MM.1S (cell line): ENCODE measurements around the gene MMP15.

Source experiments
- DNase-seq: peaks from one replicate; pipeline ENCODE4 v3.0.0-alpha.2; 2015
- H2AFZ ChIP-seq: fragments of 300-600 bp; sonication (generic); 2 replicates; pipeline ENCODE4 v1.6.0; 2016; ENCODE audit warnings: antibody characterized with exemption, low read length
- H3F3A ChIP-seq: fragments of 300-600 bp; sonication (generic); 2 replicates; pipeline ENCODE4 v1.6.1; 2016; ENCODE audit warnings: mild to moderate bottlenecking, antibody characterized with exemption, low read length, moderate library complexity, mixed read lengths; ENCODE audit not compliant: insufficient read depth
- H3K27ac ChIP-seq: fragments of 300-600 bp; sonication (generic); 2 replicates; pipeline ENCODE4 v1.5.1; 2016; ENCODE audit warnings: mild to moderate bottlenecking, low read length
- H3K27me3 ChIP-seq: fragments of 300-600 bp; sonication (generic); replicated peaks from 2 replicates; pipeline ENCODE4 v1.6.0; 2016; ENCODE audit warnings: low read length; ENCODE audit not compliant: insufficient read depth
- H3K36me3 ChIP-seq: fragments of 300-600 bp; sonication (generic); replicated peaks from 2 replicates; pipeline ENCODE4 v1.6.1; 2016; ENCODE audit warnings: mild to moderate bottlenecking, low read length, mixed read lengths; ENCODE audit not compliant: insufficient read depth
- H3K4me1 ChIP-seq: fragments of 300-600 bp; sonication (generic); 2 replicates; pipeline ENCODE4 v1.6.1; 2016; ENCODE audit warnings: low read length, mixed read lengths
- H3K4me2 ChIP-seq: fragments of 300-600 bp; sonication (generic); 2 replicates; pipeline ENCODE4 v1.6.0; 2016; ENCODE audit warnings: low read depth, low read length
- H3K4me3 ChIP-seq: fragments of 300-600 bp; sonication (generic); 2 replicates; pipeline ENCODE4 v1.5.1; 2016; ENCODE audit warnings: low read length, mixed read lengths
- H3K79me2 ChIP-seq: fragments of 300-600 bp; sonication (generic); 2 replicates; pipeline ENCODE4 v1.6.1; 2016; ENCODE audit warnings: mixed run types, low read length, mixed read lengths
- H3K9ac ChIP-seq: fragments of 300-600 bp; sonication (generic); 2 replicates; pipeline ENCODE4 v1.6.1; 2016; ENCODE audit warnings: low read length, mixed read lengths
- H3K9me2 ChIP-seq: fragments of 300-600 bp; sonication (generic); replicated peaks from 2 replicates; pipeline ENCODE4 v1.6.1; 2016; ENCODE audit warnings: mild to moderate bottlenecking, low read length, mixed read lengths; ENCODE audit not compliant: insufficient read depth
- H3K9me3 ChIP-seq: fragments of 300-600 bp; sonication (generic); replicated peaks from 2 replicates; pipeline ENCODE4 v1.6.1; 2016; ENCODE audit warnings: mild to moderate bottlenecking, low read length, mixed read lengths; ENCODE audit not compliant: insufficient read depth
- H4K20me1 ChIP-seq: fragments of 300-600 bp; sonication (generic); 2 replicates; pipeline ENCODE4 v1.6.1; 2016; ENCODE audit warnings: mild to moderate bottlenecking, low read length, moderate library complexity, mixed read lengths; ENCODE audit not compliant: insufficient read depth
- CTCF ChIP-seq: fragments of 300-600 bp; sonication (generic); IDR thresholded peaks from 2 replicates; pipeline ENCODE4 v1.5.1; 2016; ENCODE audit warnings: antibody characterized with exemption, low read length, mixed read lengths
- EZH2 ChIP-seq: fragments of 300-600 bp; sonication (generic); optimal IDR thresholded peaks from 2 replicates; pipeline ENCODE3; 2017; ENCODE audit warnings: low read depth, mild to moderate bottlenecking, antibody characterized with exemption, low read length, mixed read lengths
- EZH2phosphoT487 ChIP-seq: fragments of 300-600 bp; sonication (generic); IDR thresholded peaks from 2 replicates; pipeline ENCODE4 v1.6.1; 2018; ENCODE audit warnings: antibody characterized with exemption, low read length

Gene MMP15

GRCh38 chr16:58029410-58029809 lies 3.9 kb downstream of the MMP15 start:
- H3K9me3 ChIP-seq: no peaks in the 10 kb centered on the region
- no peak overlapping the region for H3K9ac ChIP-seq
- no peaks in the 10 kb centered on the region for H3K36me3 ChIP-seq
- no peak overlapping the region for H2AFZ ChIP-seq
- DNase-seq: no peak
- peaks cover 17% of the 10 kb centered on the region for H3K27me3 ChIP-seq
- H3K4me3 ChIP-seq: no peak overlapping the region
- TF ChIP-seq CTCF (no peak), EZH2phosphoT487 (no peak), EZH2 (no peak)
- H3K79me2 ChIP-seq: no peaks in the 10 kb centered on the region
- H3K4me1 ChIP-seq: no peaks in the 10 kb centered on the region; the same call in 1 of the 2 replicates
- H3K9me2 ChIP-seq: no peaks in the 10 kb centered on the region
- no peak overlapping the region for H3K4me2 ChIP-seq
- no peaks in the 10 kb centered on the region for H3F3A ChIP-seq
- no peaks in the 10 kb centered on the region for H4K20me1 ChIP-seq
- no peak overlapping the region for H3K27ac ChIP-seq

- peaks cover 13% of the 10 kb centered on the region for H3K27me3 ChIP-seq
- H4K20me1 ChIP-seq: no peaks in the 10 kb centered on the region
- H3K9ac ChIP-seq: no peak overlapping the region
- H3K36me3 ChIP-seq: no peaks in the 10 kb centered on the region
- DNase-seq: no peak
- no peak overlapping the region for H3K27ac ChIP-seq
- no peak overlapping the region for H3K4me2 ChIP-seq
- H2AFZ ChIP-seq: no peak overlapping the region
- H3K9me2 ChIP-seq: no peaks in the 10 kb centered on the region
- no peak overlapping the region for H3K4me3 ChIP-seq
- no peaks in the 10 kb centered on the region for H3F3A ChIP-seq
- TF ChIP-seq CTCF (no peak), EZH2 (no peak), EZH2phosphoT487 (no peak)
- H3K79me2 ChIP-seq: no peaks in the 10 kb centered on the region
- H3K4me1 ChIP-seq: no peaks in the 10 kb centered on the region; the same call in 1 of the 2 replicates
- no peaks in the 10 kb centered on the region for H3K9me3 ChIP-seq
Observed at GRCh38 chr16:58030136-58030840, 4.7 kb downstream of the MMP15 start.

GRCh38 chr16:58031016-58031800 lies 5.7 kb downstream of the MMP15 start:
- H3K36me3 ChIP-seq: no peaks in the 10 kb centered on the region
- H3F3A ChIP-seq: no peaks in the 10 kb centered on the region
- H3K9me3 ChIP-seq: no peaks in the 10 kb centered on the region
- H3K9ac ChIP-seq: no peak overlapping the region
- H3K27me3 ChIP-seq: peaks cover 13% of the 10 kb centered on the region
- no peaks in the 10 kb centered on the region for H3K9me2 ChIP-seq
- H3K79me2 ChIP-seq: no peaks in the 10 kb centered on the region
- no peak overlapping the region for H3K4me3 ChIP-seq
- DNase-seq: no peak
- TF ChIP-seq EZH2: no peak
- no peak for TF ChIP-seq CTCF
- TF ChIP-seq EZH2phosphoT487: no peak
- no peak overlapping the region for H2AFZ ChIP-seq
- no peaks in the 10 kb centered on the region; the same call in 1 of the 2 replicates for H3K4me1 ChIP-seq
- no peak overlapping the region for H3K27ac ChIP-seq
- H3K4me2 ChIP-seq: no peak overlapping the region
- no peaks in the 10 kb centered on the region for H4K20me1 ChIP-seq
